ENCODE results near the gene STX12.

DNA sequence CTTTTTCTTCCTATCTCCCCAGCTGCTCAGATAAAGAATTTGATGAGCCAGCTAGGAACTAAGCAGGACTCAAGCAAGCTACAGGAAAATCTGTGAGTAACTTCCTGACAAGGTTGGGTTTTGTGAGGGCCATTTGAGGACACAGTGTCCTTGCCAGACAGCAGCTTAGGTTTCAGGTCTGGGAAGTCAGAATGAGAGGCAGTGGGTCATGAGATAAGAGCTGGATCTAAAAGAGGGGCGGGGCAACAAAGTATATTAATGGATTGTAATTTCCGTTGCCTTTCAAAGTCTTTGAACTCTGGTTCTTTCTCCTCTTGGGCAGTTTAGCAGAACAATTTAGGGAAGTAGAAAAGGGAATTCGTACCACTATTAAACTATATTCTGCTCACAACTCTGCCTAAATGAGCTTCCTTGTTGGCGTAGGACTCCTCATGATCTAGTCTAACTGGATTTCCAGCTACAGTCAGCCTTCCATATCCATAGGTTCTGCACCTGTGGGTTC is 16.6 kb downstream of the STX12 start:
- TF ChIP-seq, protein P1, sequence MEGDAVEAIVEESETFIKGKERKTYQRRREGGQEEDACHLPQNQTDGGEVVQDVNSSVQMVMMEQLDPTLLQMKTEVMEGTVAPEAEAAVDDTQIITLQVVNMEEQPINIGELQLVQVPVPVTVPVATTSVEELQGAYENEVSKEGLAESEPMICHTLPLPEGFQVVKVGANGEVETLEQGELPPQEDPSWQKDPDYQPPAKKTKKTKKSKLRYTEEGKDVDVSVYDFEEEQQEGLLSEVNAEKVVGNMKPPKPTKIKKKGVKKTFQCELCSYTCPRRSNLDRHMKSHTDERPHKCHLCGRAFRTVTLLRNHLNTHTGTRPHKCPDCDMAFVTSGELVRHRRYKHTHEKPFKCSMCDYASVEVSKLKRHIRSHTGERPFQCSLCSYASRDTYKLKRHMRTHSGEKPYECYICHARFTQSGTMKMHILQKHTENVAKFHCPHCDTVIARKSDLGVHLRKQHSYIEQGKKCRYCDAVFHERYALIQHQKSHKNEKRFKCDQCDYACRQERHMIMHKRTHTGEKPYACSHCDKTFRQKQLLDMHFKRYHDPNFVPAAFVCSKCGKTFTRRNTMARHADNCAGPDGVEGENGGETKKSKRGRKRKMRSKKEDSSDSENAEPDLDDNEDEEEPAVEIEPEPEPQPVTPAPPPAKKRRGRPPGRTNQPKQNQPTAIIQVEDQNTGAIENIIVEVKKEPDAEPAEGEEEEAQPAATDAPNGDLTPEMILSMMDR (conservative IDR thresholded peaks at IDR 0.05; ENCODE audit: low read depth, low read length) = no peak
- no peak for TF ChIP-seq EZH2 (IDR thresholded peaks at IDR 0.05; ENCODE audit: borderline replicate concordance, low read depth, low read length, poor library complexity, severe bottlenecking)

Data from A673 (cell line).